Stimulated activated CD8-positive, alpha-beta memory T cell treated with anti-CD3 and anti-CD28 coated beads, Interleukin-7, amount 100 ng/mL, for 24 hours (primary cell): Measurements from ENCODE around the gene MAPRE3.
A peak's percentile ranks its signal among the peaks of the same experiment; 100 is the strongest.
"Not testable (repeated sequence)": the region's sequence is repeated elsewhere in the genome, so short reads cannot be mapped to it uniquely, and the experiment has no call there.

ENCODE experiments used
- DNase-seq: peaks from one replicate; pipeline ENCODE4 v3.0.0-alpha.2; 2020; ENCODE audit warnings: low read depth

The MAPRE3 gene

DNA sequence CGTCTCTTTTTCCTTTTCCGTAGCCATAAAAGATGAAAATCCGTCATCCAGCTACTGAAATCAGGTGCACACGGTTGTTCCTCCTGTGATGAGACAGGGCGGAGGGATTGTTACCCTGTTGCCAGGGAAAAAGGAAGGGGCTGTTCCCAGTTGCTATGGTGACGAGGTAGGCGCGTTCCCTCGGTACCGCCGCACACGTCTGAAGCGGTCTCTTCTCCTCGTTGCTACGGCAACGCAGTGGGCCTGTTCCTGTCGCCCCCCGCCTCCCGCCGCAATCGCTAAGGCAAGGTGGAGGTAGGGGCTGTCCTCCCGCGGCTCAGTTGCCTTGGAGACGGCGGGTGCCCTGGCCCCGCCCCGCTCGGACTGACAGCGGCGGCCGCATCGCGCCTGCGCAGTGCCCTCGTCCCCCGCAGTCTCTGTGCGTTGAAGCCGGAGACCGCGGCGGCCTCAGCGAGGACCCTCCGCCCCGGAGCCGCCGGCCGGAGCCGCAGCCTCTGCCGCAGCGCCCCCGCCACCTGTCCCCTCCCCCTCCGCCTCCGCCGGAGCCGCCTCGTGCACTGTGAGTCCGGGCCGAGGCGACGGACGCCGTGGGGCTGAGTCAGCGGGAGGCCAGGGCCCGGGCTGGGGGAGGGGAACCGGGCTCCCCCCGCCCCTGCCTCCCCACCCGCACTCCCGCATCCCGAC is at the start of gene MAPRE3:
Gene MAPRE3, plus strand, starts transcription at position 394 of the 684 bp plus-strand sequence. CDS start 51,582 bp downstream, outside the sequence.
- peak; percentile 54 for DNase-seq

DNA sequence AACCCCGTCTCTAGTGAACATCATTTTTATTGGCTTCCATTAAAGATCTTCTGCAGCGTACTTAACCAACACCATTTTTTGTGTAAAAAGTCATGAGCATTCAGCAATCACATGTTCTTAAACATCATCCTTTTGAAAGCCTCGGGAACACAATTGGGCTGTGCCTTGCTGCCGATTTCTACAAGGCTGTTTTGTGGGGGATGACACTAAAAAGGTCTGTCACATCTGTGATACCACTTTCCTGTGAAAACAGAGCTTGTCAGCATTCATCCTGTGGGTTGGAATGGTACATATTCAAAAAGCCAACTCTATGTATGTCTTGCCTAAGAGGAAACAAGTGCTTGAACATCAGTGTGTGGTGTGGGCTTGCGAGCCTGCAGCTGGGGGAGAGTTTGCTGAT is 49.1 kb upstream of the MAPRE3 start:
- no peak for DNase-seq

DNA sequence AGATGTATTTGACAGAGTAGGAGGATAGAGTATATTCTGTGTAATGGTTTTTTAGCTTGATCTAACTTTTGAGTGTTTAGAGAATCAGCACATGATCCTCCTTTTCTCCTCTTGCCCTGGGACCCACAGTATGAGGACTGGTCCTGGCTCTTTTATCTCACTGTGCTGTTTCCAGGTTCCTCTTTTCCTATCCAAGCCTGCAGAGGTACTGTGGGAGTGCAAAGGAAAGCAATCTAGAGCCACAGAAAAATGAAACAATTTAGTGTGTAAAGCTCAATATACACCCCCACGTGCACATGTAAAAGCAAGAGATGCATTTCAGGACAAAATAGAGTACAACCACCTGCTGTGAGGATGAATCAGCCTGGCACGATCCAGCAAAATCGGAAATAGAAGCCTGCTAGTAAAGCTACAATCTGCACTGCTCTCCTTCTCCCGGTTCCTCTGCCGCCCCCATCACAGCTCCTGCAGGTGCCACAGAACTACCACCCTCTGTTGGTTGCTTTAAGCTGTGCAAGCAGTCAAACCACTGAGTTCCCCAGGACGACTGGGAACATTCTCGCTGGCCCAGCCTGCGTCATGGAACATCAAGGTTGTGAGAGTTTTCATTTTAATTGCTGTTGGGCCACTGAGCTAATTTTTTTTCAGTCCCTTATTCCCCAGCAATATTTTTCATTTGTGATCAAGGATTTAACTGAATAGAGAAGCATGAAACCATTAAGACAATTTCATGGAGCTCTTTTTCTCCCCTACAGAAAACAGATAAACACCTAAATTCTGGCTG is 47.8 kb upstream of the MAPRE3 start:
- DNase-seq = peak; percentile 10

GRCh38 chr2:26923189-26923466 is 47.3 kb upstream of the MAPRE3 start:
- not testable (repeated sequence) for DNase-seq

DNA sequence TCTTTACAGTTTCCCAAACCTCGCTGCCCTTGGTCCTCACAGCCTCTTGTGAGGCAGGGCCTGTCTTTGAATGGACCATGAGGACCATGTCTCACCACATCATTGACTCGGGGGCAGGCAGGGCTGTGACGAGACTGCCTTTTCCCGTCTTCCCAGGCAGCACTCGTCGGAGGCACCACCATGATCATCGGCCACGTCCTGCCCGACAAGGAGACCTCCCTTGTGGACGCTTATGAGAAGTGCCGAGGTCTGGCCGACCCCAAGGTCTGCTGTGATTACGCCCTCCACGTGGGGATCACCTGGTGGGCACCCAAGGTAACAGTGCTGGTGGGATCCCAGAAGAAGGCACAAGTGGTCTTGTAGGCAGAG is 45.7 kb upstream of the MAPRE3 start:
- no peak for DNase-seq

DNA sequence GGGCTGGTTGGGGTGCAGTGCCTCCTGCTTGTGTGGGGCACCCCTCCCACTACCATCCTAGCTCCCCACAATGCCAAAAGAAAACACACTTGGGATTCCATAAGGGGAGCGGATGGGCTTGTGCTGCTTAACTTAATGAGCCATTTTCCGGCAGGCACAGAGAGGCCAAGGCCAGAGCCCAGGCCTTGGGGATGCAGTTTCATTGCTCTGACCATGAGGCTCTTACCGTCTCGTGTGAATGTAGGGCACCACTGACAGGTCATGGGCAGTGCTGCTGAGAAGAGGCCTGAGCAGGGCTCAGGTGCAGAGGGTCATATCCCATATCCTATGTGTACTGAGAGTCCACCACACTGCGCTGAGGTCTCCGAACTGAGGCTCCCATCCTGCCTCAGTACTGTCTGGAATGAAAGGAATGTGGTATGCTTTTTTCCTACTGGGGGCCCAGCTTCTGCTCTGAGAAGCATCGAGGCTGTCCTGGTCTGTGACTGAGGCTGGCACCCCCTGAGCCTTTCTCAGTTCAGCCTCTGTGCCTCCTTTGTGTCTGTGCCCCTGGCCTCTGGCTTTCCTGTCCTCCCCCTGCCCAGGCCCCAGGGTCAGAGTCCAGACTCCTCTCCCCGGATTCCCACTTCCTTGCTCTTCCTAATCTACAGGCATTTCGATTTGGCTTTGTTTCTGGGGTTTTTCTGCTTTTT is 45.2 kb upstream of the MAPRE3 start:
- DNase-seq = no peak

DNA sequence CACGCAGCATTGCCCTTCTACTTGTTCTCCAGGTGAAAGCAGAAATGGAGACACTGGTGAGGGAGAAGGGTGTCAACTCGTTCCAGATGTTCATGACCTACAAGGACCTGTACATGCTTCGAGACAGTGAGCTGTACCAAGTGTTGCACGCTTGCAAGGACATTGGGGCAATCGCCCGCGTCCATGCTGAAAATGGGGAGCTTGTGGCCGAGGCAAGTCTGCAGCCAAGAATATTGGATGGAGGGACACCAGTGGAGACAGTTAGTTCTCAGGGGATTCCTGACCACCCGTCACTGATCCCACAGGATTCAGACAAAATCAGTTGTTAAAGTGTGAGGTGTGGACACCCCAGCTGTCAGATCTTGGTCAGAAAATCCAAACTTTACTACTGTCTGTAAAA is 43.2 kb upstream of the MAPRE3 start:
- DNase-seq = no peak

DNA sequence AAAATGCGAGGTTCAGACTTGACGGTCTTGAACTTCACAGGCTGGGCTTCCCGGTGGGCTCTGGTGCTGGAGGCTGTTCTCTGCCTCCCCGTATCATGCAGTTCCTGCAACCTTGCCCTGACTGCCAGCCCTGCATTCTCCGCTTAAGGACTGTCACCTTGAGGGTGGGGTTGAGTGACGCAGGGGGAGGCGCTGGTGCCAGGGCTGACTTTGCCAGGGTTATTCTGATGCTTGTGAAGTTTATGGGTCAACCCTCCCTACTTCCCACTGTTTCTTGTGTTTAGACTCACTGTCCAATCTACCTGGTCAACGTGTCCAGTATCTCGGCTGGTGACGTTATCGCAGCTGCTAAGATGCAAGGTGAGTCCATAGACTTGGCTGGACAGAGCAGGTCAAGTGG is 37.5 kb upstream of the MAPRE3 start:
- DNase-seq = no peak

DNA sequence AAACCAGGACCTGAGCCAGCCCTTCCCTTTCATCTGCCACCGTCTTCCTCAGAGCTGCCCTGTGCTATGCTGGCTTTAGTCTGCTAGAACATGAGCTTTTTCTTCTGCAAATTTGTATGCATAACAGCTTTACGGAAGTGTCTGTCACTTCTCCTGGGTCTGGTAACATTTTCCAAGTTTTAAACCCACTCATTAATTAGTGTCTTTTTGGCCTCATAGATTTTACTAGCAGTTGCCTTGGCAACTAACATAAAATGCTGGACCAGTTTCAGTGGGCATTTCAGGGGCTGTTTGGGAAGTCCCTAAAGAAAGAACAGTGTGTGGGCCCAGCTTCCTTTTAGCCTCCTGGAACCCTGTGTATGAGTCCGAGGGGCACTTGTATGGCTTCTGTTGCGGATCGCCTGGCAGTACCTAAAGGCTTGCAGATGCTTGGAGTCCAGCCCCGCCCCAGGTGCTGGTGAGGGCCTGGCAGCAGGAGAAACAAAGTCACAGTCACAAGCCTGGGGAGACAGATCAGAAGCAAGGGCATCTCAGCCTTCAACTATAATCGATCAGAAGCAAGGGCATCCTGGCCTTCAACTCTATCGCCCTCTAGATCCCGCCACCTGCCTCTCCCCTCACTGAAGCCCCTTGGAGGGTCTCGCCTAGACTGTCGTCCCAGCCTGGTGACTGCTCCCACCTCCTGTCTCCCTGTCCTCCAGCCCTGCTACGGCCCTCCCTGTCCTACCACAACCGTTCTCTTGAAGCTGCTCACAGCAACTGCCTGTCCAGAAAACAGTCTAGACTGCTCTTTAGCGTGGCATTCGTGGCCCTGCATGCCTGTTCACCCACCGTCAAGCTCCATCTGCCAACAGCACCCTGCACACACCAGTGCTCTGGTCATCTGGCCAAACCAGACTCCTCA is 36.8 kb upstream of the MAPRE3 start:
- DNase-seq = no peak

DNA sequence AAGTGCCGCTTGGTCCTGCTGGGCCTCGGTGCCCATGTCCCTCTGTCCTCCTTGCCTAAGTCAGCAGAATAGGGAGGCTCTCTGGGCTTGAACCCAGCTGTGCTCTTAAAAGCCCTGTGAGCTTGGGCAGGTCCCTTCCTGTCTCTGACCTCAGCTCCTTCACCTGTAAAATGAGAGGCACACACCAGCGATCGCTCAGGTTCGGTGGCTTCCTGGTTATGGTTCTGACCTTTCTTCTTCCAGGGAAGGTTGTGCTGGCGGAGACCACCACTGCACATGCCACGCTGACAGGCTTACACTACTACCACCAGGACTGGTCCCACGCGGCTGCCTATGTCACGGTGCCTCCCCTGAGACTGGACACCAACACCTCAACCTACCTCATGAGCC is 36.1 kb upstream of the MAPRE3 start:
- DNase-seq = no peak

DNA sequence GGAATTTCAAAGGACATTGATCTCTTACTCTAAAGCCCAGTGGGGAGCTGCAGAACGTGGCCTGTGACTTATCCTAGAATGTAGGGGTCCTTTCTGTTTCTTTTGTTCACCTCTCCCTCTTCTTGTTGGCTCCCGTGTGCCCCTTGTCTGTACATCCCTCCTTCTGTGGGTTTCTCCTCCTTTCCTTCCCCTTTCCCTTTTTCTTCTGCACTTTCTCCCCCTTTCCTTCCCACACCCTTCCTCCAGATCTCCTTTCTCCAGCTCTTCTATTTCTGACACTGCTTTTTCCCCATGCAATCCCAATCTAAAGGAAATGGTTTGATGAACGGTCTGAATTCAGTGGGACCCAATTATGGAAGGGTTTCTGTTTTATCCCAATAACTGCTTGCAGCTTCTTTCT is 35.5 kb upstream of the MAPRE3 start:
- DNase-seq = no peak

- no peak for DNase-seq
Measured at GRCh38 chr2:26936855-26937254, 33.6 kb upstream of the MAPRE3 start.

- no peak for DNase-seq
Measured at GRCh38 chr2:26938399-26939118, 31.9 kb upstream of the MAPRE3 start.

DNA sequence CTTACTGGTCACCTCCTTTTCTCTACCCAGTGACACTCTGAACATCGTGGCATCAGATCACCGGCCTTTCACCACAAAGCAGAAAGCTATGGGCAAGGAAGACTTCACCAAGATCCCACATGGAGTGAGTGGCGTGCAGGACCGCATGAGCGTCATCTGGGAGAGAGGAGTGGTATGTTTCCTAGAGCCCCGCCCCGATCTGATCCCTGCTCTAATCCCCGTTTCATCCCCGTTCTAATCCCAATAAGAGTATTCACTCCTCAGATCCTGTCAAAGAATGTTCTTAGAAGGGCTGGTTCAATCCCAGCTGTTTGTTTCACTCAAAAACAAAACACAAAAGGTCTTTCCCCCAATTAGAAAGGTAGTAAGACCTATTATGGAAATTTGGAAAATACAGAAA is 30.4 kb upstream of the MAPRE3 start:
- DNase-seq = no peak

DNA sequence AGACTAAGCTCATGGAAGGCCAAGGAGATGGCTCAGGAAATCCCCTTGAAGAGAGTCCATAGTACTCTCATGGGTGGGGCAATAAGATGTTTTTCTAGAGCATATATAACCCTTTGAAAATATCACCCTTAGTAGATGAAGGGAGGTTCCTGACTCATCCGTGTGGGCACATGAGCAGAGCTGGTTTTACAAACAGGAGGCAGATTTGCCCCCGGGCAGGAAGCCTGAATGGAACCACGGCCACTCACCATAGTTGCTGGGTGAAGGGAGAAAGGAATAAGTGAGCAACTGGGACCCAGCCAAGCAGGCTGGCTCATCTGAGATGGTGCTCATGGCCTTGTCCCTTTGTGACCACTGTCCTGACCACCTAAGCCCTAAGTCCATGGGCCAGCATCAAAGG is 29.0 kb upstream of the MAPRE3 start:
- no peak for DNase-seq

DNA sequence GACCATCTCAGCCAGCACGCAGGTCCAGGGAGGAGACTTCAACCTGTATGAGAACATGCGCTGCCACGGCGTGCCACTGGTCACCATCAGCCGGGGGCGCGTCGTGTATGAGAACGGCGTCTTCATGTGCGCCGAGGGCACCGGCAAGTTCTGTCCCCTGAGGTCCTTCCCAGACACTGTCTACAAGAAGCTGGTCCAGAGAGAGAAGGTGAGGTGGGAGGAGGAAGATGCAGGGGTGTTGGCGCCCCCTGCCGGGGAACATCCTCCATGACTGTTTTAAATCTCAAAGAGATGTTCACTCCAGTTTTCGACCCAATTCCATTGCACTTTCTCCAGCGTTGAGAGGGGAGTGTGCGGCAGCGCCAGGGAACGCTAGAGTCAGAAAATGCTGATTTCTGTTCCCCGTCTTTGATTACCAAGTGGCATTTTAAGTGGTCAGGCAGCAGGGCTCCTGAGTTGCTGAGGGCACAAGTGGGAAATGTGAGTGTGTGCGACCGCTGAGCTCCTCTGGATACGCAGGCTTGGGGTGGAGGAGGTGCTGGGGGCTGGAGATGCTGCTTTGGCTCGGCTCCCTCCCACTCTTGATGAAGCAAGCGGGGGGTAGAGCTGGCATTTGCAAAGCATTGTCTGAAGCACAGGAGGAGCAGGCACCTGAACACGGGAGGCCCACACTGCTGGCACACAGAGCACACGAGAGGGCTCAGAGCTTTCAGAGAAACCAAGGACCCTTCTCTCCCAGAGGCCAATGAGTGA is 27.7 kb upstream of the MAPRE3 start:
- DNase-seq = peak; percentile 33

GRCh38 chr2:26945991-26946750 is 24.3 kb upstream of the MAPRE3 start:
- no peak for DNase-seq

DNA sequence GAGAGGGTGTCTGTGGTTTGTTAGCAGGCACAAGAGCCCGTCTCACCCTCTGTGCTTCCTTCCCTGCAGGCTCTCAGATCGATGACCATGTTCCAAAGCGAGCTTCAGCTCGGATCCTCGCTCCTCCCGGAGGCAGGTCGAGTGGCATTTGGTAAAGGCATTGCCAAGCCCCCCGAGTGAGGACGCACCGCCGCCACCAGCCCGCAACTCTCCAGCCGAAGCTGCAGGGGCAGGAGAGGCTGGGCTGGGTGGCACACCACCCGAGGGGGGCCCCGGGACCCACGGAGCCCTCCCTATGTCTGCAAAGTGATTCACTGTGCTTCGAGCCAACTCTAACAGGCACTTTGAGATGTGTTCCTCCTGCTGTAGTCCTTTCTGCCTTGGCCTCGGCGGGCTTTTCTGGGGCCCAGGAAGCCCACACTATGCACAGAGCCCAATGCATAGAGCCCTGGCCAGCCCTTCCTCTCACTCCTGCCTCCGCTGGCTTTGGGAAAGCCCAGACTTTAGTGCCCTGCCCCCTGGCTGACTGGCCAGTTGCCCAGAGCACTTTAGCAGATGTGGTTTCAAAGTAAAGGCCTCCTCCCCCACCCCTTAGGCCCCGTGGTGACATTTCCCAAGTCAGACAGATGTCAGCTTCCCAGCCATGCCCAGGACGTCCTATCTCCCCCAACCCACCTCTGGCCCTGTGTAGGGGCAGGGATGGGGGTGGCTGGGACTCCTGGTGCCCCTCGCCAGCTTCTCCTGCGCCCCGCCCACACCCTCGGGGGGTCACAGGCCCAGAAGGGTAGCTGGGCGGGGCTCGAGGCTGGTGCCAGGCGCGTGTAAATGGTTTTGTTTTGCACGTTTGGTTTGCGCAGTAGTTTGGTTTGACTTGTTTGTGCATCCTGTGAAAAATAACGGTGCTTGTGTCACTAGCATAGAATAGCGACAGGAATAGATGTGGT is 23.3 kb upstream of the MAPRE3 start:
- no peak for DNase-seq

DNA sequence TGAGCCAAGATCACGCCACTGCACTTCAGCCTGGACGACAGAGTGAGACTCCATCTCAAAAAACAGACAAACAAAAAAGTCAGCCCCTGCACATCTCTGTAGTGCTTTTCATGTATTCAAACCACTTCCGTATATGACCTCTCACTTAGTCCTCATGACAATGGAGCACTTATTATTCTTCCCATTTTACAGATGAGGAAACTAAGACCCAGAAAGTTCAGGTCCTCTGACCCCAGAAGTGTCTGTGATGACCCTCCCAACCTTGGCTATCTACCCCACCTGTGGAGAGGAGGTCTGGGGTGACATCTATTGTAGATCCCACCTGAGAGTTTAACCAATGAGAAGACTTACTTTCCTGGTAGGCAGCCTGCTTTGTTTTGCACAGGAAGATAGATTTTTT is 21.6 kb upstream of the MAPRE3 start:
- DNase-seq = no peak
